ENCODE results near the gene MAPK7.

Gene MAPK7

DNA sequence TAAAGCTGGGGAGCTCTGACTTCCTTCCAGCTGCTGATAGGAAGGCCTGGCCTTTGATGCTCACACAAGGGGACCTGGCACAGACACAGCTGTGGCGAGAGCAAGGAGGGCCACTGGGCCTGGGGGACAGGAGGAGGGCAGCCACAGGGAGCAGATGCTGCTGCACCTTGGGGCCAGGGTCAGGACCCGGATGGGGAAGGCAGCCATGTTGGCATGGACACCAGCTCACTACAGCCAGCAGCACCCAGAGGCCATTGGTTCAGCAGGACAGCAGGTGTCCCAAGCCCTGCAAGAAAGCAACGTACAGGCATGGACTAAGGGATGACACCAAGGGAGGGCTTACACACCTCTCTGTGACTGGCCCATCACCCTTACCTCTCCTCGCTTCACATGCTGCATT is 24.7 kb downstream of the MAPK7 start:
- no peak overlapping the region for H3K27ac Mint-ChIP-seq
- H3K4me1 Mint-ChIP-seq (ENCODE audit: low read depth) = peaks cover 3% of the 10 kb centered on the region
- H3K27me3 Mint-ChIP-seq (ENCODE audit: low read depth) = peaks cover 13% of the 10 kb centered on the region
- no peaks in the 10 kb centered on the region for H3K9me3 Mint-ChIP-seq
- H3K4me3 Mint-ChIP-seq = no peak overlapping the region
- no peaks in the 10 kb centered on the region for H3K36me3 Mint-ChIP-seq (ENCODE audit: low read depth)

DNA sequence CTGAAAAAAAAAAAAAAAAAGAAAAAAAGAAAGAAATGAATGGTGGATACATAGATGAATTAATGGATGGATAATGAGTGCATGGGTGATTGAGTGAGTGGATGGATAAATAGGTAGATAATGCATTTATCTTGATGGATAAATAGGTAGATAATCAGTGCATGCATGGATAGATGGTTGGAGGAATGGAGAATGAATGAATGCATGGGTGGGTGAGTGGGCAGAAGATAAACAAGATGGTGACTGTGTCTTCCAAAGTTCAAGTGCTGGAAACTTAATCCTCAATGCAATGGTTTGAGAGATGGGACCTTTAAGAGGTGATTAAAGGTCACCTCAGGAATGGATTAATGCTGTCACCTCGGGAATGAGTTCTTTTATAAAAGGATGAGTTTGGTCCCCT is 26.0 kb downstream of the MAPK7 start:
- Mint-ChIP-seq H3K27me3 (ENCODE audit: low read depth) (peaks cover 13% of the 10 kb centered on the region), H3K36me3 (ENCODE audit: low read depth) (no peaks in the 10 kb centered on the region), H3K4me1 (ENCODE audit: low read depth) (no peaks in the 10 kb centered on the region), H3K27ac (no peak overlapping the region), H3K9me3 (no peaks in the 10 kb centered on the region), H3K4me3 (no peak overlapping the region)

DNA sequence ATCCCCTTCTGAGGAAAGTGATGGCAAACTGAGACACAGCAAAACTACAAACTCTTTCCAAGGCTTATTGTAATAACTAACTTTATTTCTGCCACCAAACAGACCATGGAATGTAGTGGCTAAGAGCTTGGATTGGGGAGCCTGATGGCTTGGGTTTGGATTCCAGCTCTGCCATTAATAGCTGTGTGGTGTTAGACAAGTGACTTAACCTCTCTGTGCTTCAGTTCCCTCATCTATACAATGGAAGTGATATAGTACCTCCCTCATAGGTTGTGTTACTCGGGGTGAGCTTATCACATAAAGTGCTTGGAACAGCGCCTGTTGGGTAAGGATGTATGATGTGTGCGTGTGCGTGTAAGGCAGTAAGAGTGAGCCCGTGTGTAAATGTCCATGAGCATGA is 26.8 kb downstream of the MAPK7 start:
- Mint-ChIP-seq H3K4me3 (no peak overlapping the region), H3K36me3 (ENCODE audit: low read depth) (no peaks in the 10 kb centered on the region), H3K4me1 (ENCODE audit: low read depth) (no peaks in the 10 kb centered on the region), H3K9me3 (no peaks in the 10 kb centered on the region), H3K27ac (no peak overlapping the region), H3K27me3 (ENCODE audit: low read depth) (peaks cover 13% of the 10 kb centered on the region)

DNA sequence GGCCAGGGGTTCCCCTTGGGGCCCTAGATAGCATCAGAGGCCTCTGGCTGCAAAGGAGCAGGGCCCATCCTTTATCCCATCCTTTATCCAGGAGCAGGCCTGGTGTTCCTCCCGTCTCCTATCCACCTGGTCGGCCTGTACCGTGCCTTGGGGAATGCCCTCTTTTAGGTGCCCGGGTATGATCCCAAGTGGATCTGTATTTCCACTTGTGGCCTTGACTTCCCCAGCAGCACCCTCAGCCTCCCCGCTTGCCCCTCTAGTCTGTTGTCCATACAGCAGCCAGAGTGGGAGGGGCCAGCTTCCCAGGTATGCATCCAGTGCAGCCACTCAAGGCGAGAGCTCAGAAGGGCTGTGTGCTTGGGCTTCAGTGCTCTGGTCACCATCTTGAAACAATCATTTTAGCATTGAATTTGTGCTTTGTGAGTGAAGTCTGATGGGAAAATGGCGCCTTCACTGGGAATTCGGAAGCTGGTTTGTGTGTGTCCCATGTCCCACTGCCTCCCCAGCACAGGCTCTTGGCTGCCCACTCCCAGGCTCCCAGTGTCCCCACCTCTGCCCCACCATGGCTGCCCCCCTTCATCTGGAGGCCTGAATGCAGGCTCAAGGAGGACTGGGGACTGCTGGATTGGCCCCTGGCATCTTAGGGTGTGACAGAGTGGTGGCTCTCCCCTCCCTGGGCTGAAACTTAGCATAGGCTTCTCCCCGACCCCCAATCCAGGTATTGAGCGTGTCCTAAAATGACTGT is 29.5 kb downstream of the MAPK7 start:
- Mint-ChIP-seq H3K9me3 (no peaks in the 10 kb centered on the region), H3K4me3 (no peak overlapping the region), H3K4me1 (ENCODE audit: low read depth) (no peaks in the 10 kb centered on the region), H3K27ac (no peak overlapping the region), H3K36me3 (ENCODE audit: low read depth) (no peaks in the 10 kb centered on the region), H3K27me3 (ENCODE audit: low read depth) (peaks cover 1% of the 10 kb centered on the region)

DNA sequence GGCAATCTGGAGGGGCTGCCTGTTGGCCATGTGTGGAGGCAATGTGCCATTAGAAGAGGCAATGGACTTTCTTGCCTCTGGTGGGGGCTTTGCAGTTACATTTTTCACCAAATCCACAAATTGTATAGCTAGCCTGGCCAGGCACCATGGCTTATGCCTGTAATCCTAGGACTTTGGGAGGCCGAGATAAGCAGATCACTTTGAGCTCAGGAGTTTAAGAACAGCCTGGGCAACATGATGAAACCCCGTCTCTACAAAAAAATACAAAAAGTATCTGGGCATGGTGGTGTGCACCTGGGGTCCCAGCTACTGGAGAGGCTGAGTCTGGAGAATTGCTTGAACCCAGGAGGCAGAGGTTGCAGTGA is 30.0 kb downstream of the MAPK7 start:
- no peaks in the 10 kb centered on the region for H3K9me3 Mint-ChIP-seq
- no peaks in the 10 kb centered on the region for H3K27me3 Mint-ChIP-seq (ENCODE audit: low read depth)
- no peaks in the 10 kb centered on the region for H3K4me1 Mint-ChIP-seq (ENCODE audit: low read depth)

DNA sequence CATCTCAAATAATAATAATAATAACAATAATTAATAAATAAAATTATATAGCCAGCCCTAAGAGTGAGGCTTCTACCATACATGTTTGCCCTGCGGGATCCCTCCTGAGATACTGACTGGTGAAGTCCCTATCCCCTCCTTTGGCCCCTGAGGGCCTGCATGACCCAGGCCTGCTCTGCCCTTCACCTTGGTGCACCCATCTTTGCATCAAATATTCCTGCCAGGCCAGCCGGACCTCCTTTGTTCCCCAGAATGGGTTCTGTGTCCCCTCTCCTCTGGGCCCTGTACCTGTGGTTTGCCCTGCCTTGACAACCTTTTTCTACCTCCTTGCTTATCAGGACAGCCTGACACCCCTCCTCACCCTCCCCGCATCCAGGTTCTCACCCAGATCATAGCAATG is 30.8 kb downstream of the MAPK7 start:
- no peak overlapping the region for H3K4me3 Mint-ChIP-seq
- H3K9me3 Mint-ChIP-seq = no peaks in the 10 kb centered on the region
- H3K4me1 Mint-ChIP-seq (ENCODE audit: low read depth) = no peaks in the 10 kb centered on the region
- no peak overlapping the region for H3K27ac Mint-ChIP-seq
- H3K27me3 Mint-ChIP-seq (ENCODE audit: low read depth) = no peaks in the 10 kb centered on the region
- no peaks in the 10 kb centered on the region for H3K36me3 Mint-ChIP-seq (ENCODE audit: low read depth)

More for the DNA sequence above, 30.0 kb downstream of the MAPK7 start:
- Mint-ChIP-seq H3K4me3 (no peak overlapping the region), H3K27ac (no peak overlapping the region), H3K36me3 (ENCODE audit: low read depth) (no peaks in the 10 kb centered on the region)

DNA sequence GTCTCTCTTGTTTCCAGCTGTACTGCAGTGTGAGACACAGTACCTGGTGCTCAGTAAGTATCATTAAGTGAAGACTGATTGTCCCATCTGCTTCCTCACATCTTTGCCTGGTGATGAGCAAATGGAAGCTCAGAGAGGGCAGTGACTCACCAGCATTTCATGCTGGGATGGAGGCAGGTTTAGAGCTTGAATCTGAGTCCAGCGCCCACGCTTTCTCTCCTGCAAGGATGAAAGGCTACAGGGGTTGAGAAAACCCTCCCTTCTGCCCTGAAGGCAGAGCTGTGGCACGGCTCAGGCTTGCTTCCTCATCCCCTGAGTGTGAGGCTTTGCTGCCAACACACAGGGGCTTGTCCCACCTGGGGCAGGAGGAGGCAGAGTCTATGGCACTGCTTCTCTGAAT is 31.2 kb downstream of the MAPK7 start:
- Mint-ChIP-seq H3K4me1 (ENCODE audit: low read depth) (no peaks in the 10 kb centered on the region), H3K27ac (no peak overlapping the region), H3K4me3 (no peak overlapping the region), H3K9me3 (no peaks in the 10 kb centered on the region), H3K36me3 (ENCODE audit: low read depth) (no peaks in the 10 kb centered on the region), H3K27me3 (ENCODE audit: low read depth) (no peaks in the 10 kb centered on the region)

DNA sequence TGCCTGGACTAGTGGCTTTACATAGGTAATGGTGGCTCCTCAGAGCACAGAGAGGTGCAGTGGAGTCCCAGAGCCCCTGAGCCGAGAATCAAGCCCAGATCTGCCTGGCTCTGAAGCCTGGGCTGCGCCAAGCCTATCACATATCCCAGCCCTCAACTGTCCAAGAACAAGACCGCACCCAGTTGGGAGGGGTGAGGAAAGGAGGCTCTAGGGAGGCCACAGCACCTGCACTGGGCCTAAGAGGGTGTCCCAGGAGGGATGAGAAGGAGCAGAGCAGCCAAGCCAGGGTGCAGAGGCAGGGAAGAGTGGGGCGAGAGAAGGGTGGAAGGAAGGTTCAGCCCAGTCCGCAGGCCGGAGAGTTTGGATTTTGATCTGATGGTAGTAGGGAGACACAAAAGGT is 31.8 kb downstream of the MAPK7 start:
- Mint-ChIP-seq H3K9me3 (no peaks in the 10 kb centered on the region), H3K27me3 (ENCODE audit: low read depth) (no peaks in the 10 kb centered on the region), H3K4me1 (ENCODE audit: low read depth) (no peaks in the 10 kb centered on the region), H3K36me3 (ENCODE audit: low read depth) (no peaks in the 10 kb centered on the region), H3K4me3 (no peak overlapping the region), H3K27ac (no peak overlapping the region)

DNA sequence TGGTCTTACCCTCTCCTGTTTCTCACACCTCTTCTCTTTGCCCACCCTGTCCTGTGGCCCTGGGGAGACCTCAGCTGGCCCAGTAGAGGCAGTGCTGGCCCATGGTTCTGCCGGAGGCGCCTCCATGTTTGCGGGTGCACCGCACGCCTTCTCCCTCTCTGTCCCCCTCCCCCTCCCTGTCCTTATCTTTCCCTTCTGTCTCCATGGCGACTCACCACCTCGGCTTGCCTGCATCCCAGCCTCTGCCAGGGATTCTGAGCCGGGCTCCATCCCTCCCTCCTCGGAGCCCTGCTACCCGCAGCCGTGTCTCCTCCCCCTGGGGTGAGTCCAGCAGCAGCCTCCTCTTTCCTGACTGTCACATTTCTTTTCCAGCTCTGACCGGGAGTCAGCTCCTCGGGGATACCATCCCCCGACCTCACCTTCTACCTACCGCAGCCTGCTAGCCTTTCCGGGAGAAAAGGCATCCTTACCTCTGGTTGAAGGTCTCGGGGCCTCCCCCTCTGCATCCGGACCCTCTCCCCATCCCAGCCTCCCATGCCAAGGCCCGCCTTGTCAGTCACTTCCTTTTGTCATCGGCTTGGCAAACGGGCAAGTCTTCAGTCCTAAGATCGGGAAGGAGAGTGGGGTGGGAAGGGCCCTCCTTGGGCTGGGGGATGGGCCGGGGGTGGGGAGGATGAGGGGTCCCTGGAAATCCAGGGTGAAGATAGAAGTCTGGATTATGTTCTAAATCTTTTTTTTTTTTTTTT is 32.8 kb downstream of the MAPK7 start, which contains the start of gene RNF112:
Gene RNF112, plus strand, starts transcription at position 358 of the 746 bp plus-strand sequence. Its CDS starts 177 bp downstream, at position 535.
- H3K36me3 Mint-ChIP-seq (ENCODE audit: low read depth) = no peaks in the 10 kb centered on the region
- H3K27ac Mint-ChIP-seq = no peak within 1 kb of the TSS

DNA sequence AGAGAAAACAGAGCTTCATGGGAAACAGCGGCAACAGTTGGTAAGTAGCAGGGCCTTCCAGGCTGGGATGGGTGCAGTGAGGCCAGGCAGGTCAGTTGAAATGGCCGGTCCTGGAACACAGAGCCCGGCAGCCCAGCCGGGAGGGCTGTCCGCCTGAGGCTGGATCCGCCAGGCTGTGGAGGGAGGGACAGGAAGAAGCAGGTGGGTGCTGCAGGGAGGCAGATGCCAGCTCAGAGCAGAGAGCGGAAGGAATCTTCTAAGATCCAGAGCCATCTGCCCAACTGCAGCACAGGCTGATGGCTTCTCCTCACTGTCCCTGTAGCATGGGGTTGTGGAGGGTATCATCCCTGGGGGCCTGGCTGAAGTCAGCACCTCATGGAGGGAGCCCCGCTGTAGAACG is 33.3 kb downstream of the MAPK7 start:
- Mint-ChIP-seq H3K4me1 (ENCODE audit: low read depth) (no peaks in the 10 kb centered on the region), H3K4me3 (no peak overlapping the region), H3K36me3 (ENCODE audit: low read depth) (no peaks in the 10 kb centered on the region), H3K27ac (no peak overlapping the region), H3K27me3 (ENCODE audit: low read depth) (no peaks in the 10 kb centered on the region), H3K9me3 (no peaks in the 10 kb centered on the region)

More for the DNA sequence above, 32.8 kb downstream of the MAPK7 start, which contains the start of gene RNF112:
- no peaks in the 10 kb centered on the region for H3K27me3 Mint-ChIP-seq (ENCODE audit: low read depth)
- H3K4me3 Mint-ChIP-seq = no peak within 1 kb of the TSS
- H3K9me3 Mint-ChIP-seq = no peaks in the 10 kb centered on the region
- no peaks in the 10 kb centered on the region for H3K4me1 Mint-ChIP-seq (ENCODE audit: low read depth)

DNA sequence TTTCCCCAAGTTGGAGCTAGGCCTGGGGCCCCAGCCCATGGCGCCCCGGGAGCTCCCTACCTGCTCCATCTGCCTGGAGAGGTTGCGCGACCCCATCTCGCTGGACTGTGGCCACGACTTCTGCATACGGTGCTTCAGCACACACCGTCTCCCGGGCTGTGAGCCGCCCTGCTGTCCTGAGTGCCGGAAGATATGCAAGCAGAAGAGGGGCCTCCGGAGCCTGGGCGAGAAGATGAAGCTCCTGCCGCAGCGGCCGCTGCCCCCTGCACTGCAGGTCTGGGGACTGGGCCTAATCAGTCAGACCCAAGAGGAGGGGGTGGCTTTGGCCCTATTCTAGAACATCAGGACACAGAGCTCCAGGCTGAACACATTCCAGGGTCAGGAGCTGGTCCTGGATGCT is 34.2 kb downstream of the MAPK7 start:
- H3K9me3 Mint-ChIP-seq = no peaks in the 10 kb centered on the region
- H3K4me1 Mint-ChIP-seq (ENCODE audit: low read depth) = peaks cover 2% of the 10 kb centered on the region
- H3K4me3 Mint-ChIP-seq = no peak overlapping the region
- H3K36me3 Mint-ChIP-seq (ENCODE audit: low read depth) = no peaks in the 10 kb centered on the region
- no peak overlapping the region for H3K27ac Mint-ChIP-seq
- H3K27me3 Mint-ChIP-seq (ENCODE audit: low read depth) = no peaks in the 10 kb centered on the region

DNA sequence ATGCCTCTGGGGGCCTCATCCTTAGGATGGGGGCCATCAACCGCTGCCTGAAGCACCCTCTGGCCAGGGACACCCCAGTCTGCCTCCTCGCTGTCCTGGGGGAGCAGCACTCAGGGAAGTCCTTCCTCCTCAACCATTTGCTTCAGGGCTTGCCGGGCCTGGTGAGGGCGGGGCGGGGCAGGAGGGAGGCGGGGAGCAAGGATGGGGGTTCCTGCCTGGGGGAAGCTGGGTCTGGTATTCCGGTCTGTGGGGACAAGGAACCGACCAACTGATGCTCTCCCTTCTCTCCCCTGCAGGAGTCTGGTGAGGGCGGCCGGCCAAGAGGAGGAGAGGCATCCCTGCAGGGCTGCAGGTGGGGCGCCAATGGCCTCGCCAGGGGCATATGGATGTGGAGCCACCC is 34.7 kb downstream of the MAPK7 start:
- H3K27ac Mint-ChIP-seq = no peak overlapping the region
- no peaks in the 10 kb centered on the region for H3K36me3 Mint-ChIP-seq (ENCODE audit: low read depth)
- H3K4me3 Mint-ChIP-seq = no peak overlapping the region
- no peaks in the 10 kb centered on the region for H3K9me3 Mint-ChIP-seq
- no peaks in the 10 kb centered on the region for H3K27me3 Mint-ChIP-seq (ENCODE audit: low read depth)
- peaks cover 7% of the 10 kb centered on the region for H3K4me1 Mint-ChIP-seq (ENCODE audit: low read depth)

DNA sequence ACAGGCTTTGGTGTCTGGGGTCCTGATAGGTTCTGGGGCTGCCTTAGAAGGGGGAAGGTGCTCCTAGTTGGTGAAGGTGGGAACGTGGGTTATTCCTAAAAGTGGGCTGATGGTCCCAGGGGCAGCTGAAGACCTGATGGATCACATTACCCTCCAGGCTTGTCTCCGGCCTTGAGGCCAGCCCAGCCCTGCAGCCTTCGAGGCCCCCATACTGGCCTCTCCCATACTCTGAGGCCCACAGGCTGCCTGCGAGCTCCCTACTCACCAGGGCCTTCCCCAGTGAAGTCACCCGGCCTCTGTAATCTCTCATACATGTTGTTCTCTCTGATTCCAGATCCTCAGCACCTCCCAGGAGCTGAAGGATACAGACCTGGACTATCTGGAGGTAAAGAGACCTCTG is 35.5 kb downstream of the MAPK7 start:
- no peaks in the 10 kb centered on the region for H3K36me3 Mint-ChIP-seq (ENCODE audit: low read depth)
- H3K9me3 Mint-ChIP-seq = no peaks in the 10 kb centered on the region
- H3K4me3 Mint-ChIP-seq = no peak overlapping the region
- H3K27me3 Mint-ChIP-seq (ENCODE audit: low read depth) = no peaks in the 10 kb centered on the region
- H3K27ac Mint-ChIP-seq = no peak overlapping the region
- peaks cover 11% of the 10 kb centered on the region for H3K4me1 Mint-ChIP-seq (ENCODE audit: low read depth)

DNA sequence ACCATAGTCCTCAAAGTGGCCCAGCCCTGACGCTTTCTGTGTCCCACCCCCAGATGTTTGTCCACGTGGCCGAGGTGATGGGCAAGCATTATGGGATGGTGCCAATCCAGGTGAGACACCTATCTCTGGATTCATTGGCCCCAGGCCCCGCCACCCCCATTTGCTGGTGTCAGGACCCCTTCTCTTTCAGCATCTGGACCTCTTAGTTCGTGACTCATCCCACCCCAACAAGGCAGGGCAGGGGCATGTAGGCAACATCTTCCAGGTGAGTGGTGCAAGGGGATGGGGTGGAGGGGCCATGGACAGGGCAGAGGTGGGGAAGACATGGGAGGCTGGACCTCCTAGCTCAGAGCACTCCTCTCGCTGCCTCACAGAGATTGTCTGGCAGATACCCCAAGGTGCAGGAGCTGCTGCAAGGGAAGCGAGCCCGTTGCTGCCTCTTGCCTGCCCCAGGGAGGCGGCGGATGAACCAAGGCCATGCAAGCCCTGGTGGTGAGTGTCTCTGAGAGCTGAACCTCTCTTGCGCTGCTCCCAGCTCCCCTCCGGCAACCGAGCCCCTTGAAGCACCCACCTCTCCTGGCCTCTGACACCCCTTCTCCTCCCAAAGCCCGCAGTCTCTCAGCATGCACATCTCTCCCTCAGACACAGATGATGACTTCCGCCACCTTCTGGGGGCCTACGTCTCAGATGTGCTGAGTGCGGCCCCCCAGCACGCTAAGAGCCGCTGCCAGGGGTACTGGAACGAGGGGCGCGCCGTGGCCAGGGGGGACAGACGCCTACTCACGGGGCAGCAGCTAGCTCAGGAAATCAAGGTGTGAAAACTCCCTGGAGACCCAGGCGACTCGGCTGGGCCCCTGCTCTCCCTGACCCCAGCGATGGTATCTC is 36.3 kb downstream of the MAPK7 start:
- Mint-ChIP-seq H3K36me3 (ENCODE audit: low read depth) (no peaks in the 10 kb centered on the region), H3K27ac (no peak overlapping the region), H3K4me3 (no peak overlapping the region), H3K27me3 (ENCODE audit: low read depth) (no peaks in the 10 kb centered on the region), H3K4me1 (ENCODE audit: low read depth) (peaks cover 12% of the 10 kb centered on the region), H3K9me3 (no peaks in the 10 kb centered on the region)

All from T-helper 1 cell treated with Interleukin-12 subunit alpha and Interleukin-12 subunit beta and Interleukin-4 antibody, amounts not matched to agents 30 μg/mL and 1 μg/mL, for 36 hours (primary cell).